Measurements from ENCODE around the gene APLN.

APLN gene, protein sequence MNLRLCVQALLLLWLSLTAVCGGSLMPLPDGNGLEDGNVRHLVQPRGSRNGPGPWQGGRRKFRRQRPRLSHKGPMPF

DNA sequence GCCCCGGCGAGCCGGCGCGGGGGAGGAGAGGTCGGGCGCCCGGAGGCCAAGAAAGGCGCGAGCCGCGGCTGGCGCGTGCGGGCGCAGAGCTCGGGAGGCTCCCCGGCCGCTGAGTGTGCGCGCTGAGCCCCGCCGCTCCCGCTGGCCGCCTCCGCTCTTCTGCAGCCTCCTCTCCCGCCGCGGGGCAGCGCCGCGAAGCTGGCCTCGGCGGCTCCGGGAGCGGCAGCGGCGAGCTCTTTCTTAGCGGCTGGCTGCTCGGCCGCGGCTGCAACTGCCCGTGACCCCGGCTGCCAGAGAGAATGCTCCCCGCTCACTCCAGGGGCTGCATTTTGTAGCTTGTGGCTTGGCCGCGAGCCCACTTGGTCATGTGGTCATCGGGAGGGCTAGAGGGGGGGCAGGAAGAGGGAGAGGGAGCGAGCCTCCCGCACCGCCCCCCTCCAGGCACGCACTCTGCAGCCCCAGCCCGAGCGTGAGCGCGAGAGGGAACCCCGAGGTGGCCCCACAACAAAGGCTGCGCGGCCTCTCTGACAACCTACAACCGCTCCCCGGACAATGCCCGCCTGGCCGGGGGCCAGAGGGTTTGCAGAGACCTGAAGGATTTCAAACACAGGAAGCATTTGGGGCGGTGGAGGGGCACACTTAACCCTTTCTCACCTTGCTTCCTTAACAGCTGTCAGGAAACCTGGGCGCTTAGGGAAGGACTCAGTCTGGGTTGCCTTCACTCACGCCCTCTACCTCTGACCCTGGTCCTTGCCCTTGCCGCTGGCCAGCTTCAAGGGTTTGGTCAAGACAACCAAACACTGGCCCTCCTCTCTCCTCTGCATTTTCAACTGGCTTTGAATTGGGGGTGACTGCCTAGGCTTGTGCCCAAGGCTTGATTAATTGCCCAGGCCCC, at the start of gene APLN:
Gene APLN (minus strand): TSS at position 305 of the 895 bp plus-strand sequence. CDS start 326 bp downstream, outside the sequence.
- DNase-seq, result no peak

DNA sequence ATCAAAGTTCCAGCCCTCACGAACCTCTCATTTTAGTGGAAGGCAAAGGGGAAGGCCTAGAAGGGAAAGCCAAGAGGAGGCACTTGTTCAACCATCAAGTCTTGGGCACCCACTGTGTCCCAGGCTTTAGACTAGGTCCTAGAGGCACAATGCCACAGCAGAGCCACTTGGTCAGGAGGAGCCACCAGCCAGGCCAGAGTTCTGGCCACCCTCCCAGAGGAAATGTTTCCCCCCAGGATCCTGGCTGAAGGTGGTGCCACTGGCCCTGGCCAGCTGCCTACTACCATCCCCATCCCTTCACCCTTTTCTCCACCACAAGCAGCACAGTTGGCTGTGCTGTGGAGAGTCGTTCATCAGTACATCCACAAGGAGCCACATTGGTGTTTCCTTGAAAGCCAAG, 49.7 kb upstream of the APLN start:
- no peak for DNase-seq

DNA sequence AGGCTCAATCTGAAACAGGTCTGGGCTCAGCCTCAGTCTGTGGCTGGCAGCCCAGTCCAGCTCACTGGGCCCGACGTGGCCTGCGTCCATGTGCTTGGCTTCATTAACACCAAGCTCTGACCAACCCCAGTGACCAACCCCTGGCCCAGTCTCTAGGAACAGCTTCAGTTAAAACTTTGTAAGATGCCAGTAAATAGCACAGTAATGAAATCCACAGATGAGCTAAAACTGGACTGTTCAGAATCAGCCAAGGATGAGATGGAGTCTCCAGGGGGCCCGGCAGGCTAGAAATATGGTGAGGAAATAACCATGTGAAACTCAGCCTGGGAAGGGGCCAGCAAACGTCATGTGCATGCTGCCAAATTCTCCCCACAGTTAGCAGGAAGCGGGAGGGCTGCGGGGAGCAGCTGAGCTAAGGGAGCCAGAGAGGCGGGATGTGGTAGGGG, 46.9 kb upstream of the APLN start:
- DNase-seq, result no peak

DNA sequence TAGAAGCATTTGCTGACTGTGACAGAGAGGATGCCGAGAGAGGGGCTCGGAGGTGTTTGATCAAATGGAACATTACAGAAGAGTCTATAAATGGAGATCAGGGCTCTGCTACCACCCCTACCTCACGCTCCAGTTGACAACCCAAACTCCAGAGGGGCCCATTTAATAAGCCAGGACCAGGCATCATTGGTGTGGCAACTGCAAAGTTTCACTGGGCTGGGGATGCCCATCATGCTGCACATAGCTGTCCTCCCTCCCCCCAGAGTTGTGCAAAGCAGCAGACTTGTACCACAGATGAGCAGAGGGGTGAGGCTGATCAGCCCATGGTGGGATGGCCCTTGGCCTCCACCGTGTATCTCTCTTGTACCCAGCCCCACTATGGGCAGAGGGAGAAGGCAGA, 45.8 kb upstream of the APLN start:
- no peak for DNase-seq

DNA sequence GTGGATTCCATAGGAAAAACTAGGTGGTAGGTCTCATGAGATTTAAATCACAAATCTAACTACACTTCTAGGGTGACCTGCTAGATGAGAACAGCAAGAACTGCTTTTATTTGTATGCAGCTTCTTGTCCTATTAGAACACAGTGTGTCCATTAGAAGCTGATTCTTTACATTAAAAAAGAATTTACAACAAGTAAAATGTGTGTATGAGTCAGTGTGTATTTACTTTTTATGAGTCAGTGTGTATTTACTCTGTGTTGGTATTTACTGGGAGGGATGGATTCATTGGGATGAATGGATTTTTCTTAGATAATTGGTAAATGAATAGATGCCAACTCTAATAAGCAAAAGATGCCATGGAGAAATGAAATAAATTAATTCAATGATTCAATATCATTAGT, 43.4 kb upstream of the APLN start:
- no peak for DNase-seq

DNA sequence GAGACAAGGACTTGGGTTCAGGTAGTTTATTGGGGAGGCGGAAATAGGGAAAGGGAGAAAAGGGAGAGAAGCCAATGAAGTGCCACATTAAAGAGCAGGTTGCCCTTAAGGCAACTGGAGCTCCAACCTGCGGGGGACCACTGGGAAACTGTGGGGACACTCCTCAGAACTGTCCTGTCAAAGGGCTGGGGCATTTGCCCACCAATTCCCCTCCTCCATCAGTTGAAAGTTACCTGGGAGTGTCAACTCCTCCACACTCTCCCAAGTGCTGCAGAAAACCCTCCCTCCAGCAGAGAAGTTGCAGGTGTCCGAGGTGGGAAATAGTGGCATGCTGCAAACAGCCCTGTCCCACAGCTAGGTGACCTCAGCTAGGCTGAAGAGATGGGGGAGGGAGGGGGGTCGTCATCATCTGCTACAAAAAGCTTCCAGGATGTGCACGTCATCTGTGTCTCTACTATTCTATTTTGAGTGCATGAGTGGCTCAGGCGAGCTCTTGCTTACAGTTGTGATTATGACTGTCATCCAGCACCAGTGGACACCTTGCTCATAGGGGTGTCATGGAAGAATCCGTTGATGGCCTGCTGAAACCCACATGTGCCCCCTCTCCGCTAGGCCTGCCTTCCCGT, 42.6 kb upstream of the APLN start:
- no peak for DNase-seq

DNA sequence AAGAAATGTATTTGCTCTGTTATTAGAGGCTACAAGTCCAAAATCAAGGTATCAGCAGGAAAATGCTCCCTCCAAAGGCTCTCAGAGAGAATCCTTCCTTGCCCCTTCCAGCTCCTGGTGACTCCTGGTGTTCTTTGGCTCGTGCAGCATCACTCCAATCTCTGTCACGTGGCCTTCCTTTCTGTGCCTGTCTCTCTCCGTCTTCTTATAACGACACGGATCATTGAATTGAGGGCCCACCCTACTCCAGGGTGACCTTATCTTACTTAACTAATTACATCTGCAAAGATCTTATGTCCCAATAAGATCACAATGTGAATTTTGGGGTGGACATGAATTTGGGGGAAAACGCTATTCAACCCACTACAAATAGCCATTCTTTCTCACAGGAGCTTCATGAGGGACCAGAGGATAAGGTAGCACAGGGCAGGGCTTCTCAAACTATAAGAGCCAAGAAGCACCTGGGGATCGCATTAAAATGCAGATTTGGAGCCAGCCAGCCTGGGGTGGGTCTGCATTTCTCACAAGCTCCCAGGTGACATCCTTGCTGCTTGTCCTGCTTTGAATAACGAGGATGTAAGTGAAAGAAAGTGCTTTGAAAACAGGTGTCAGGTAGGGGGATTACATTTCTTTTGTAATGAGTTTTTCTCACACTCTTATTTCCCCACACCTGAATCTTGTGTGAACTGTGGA, 41.9 kb upstream of the APLN start:
- DNase-seq, result no peak

DNA sequence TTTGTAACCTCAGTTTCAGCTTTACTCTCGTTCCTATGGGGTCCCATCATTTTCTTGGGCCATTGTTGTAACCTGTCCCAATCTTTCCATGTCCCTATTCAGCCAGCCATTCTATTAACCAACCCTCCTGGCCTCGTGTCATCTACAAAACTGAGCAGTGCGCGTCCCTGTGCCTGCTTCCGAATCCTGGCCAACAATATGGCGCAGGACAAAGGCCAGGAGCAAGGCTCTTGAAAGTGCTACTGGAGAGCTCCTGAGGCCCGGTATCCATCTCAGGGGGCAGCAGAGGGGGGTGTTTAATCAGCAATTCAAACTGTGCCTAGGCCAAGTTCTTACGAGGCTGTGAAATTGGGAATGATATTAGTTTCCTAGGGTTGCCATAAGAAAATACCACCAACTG, 41.2 kb upstream of the APLN start:
- DNase-seq, result no peak

DNA sequence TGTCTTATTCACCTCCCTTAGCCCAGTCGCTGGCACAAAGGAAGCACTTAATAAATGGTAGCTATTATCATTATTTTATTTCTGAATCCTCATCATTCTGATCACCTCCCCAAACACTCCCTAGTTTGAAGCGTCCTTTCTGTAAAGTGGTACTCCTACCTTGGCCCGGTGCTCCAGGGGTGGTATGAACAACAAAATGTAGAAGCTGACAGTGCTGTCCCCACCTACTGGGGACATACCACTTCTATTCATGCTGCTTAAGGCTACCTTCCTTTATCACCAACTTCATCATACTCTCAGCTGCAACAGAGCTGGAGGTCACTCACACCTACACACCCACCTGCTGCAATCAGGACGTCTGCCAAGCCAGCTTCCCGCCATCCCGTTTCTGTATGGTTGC, 40.8 kb upstream of the APLN start:
- DNase-seq, result no peak

DNA sequence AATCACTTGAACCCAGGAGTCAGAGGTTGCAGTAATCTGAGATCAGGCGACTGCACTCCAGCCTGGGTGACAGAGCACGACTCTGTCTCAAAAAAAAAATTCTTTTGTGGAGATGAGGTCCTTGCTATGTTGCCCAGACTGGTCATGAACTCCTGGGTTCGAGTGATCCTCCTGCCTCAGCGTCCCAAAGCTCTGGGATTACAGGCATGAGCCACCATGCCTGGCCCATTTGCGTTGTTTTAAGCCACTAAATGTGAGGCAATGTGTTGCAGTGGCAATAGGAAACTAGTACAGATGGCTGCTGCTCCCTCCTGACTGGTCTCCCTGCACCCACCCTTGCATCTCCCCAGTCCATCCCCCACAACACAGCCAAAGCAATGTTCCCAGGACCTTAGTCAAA, 40.0 kb upstream of the APLN start:
- DNase-seq, result no peak

DNA sequence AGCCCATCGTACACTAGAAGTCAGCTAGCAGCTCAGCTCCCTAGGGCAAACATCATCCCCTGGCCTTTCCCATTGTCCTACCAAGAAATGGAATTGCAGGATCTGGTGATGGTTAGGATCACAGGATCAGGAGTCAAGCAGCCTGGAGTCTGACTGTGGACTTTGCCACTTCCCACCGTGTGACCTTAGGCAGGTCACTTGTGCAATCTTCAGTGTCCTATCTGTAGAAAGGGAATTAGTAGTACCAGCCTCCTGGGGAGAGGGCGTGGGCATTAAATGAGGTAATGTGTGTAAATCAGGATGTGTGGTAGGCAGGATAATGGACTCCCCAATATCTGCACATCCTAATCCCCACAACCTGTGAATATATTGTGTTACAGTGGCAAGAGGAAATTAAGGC, 38.6 kb upstream of the APLN start:
- no peak for DNase-seq

DNA sequence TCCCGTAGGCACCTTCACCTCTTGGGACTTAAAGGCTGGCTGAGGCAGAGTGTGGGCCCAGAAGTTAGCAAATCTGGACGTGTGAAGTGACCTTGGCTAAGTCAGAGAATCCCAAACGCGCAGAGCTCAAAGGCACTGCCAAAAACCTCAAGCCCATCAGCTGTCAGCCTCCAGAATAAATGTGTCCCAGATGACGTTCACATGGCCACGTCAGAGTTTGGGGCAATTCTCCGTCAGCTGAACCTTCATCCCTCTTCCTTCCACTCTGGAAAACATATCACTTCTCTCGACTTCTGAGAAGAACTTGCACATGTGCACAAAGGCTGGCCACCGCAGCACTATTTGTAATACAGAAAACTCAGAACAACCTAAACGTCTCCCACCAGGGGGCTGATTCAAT, 35.7 kb upstream of the APLN start:
- no peak for DNase-seq

DNA sequence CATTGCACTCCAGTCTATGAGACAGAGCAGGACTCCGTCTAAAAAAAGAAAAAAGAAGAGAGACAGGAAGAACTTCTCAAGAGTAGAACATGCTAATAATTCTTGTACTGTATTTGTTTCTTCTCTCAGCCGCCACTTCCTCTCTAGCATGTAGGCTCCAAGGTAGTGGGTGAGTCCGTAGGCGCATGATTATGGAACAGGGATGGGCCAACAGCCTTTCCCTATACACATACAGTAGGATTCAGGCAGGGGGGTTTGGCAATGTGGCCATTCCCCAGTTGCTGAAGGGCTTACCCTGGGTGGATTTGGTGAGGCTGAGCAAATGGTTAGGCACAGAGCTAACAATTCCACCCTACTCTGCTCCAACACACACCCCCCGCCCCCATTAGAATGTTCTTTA, 35.0 kb upstream of the APLN start:
- peak; percentile 12 for DNase-seq

DNA sequence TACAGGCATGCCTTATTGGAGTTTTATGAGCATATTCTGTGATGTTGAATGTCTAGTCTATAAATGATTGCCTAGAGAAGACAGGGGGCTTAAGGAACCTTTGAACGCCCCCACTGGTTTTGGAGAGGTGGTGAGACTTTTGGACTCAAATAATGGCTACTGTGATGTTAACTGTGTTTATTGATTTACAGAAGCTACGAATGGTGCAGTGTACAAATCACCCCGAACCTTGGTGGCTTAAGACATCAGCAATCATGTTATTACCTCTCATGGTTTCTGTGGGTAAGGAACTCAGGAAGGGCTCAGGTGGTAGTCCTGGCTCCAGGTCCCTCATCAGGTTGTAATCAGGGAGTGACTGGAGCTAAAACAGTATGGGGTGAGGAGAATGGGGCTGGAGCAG, 33.3 kb upstream of the APLN start:
- DNase-seq, result no peak

DNA sequence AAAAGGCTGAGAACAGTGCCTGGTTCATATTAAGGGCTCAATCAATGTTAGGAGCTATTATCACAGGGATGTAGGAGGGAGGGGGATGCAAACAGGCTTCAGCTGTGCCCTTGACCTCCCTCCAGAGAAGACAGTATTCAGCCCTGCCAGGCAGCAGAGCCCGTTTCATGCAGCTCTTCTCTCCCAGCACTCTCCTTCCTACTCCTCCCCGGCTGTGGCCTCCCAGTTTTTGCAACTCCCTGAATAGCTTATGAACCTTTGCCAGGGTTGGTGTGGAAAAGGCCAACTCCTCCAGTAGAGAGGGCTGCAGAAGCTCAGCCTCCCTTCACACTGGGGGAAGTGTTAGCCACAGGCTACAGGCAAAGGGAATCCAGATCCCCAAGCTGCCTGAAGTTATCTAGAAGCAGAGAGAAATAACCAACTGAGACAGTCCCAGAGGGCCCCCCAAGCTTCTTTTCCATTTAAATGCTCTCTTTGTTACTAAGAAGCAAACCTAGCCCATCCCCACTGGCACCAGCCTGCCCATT, 31.7 kb upstream of the APLN start:
- no peak for DNase-seq

DNA sequence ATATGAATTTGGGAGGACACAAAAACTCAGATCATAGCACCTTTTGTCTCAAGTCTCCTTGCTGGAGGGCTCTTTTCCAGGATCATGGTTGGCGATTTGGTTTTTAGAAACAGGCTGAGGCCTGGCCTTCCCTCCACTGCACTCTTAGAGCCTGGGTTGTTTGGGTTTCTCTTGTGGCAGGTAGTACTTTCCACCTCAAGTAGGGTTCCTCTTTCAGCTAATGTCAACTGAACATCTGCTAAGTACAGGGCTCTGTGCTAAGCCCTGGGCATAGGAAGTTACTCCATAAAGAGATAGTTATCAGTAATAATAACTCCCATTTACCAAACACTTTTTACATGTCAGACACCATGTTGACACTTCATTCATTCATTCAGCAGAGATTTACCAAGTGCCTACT, 28.2 kb upstream of the APLN start:
- no peak for DNase-seq

DNA sequence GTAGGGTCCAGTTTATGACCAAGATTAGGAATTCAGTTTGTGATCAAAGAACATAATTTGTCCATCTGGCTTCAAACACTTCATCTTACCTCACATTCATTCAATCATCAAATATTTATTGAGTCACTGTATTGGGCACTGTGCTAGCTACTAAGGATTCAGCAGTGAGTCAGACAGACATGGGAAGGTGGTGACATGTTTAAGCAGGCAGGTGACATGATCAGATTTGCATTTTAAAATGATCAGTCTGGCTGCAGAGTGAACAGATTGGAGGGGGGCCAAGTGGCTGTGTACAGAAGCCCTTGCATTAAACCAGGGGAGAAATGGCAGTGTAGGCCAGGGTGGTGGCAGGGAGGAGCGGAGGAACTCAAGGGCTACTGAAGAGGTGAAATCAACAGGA, 25.1 kb upstream of the APLN start:
- no peak for DNase-seq

DNA sequence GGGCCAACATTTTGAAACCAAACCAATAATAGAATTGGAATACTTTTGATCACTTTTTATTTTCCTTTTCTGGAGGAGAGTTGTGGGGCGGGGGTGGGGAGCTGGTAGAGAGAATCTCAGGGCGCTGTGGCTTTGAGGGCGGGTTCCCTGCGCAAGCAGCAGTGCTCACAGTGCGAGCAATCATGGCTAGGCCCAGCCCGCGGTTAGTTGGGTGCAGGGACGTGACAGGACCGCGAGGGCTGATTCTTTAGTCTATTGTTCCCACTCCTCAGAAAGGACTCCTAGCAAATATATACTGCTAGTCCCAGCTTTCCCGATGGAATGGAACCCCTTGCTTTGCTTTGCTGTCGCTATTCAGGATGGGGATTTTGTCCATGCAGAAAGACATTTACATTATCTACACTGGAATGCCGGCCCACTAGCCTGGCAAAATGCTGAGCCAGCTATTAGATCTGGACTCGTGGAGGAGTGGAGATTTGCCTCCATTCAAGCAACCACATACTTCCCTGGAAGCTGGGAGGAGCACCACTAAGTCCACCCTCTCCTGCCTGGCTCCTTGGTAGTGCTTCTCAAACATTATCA, 23.9 kb upstream of the APLN start:
- no peak for DNase-seq

DNA sequence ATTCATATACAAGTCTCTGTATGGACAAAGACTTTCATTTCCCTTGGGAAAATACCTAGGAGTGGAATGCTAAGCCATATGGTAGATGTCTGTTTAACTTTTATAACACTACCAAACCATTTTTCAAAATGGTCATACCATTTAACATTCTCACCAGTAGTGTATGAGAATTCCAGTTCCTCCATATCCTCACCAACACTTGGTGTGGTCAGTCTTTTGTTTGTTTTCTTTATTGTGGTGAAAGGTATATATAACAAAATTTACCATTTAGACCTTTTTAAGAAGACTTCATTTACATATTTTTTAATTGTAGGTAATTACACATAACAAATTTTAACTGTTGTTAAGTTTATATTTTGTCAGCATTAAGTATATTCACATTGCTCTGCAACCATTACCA, 12.7 kb upstream of the APLN start:
- no peak for DNase-seq

DNA sequence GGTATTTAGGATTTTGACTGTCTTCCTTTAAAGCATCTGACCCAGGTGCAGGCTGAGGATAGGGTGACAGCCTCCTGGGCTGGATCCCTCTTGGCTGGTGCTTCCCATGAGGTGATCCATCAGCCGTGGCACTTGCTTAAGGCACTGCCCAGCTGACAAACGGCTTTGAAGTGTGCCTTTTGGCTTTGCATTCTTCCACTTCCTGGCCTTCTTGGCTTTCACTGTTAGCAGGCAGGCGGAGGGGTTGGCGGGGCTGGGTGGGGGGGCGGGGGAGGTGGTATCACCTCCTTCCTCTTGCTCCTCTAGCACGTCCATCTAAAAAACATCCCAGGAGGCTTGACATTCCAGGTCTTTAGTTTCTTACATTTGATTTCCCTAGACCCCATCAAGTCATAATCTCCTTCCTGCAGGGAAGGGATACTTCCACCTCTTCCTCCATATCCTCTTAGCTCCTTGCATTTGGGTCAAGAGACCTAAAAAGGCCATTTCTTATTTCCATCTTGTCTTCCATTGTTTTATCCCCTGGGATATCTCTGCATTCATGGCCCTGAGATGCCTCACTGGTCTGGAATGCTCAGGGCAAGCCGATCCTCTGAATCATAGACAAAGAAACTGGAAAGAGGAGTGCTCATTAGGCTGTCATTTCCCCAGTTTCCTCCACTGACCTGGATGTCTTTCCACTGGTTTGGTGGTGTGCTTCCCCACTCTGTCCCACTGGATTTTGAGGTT, 11.3 kb upstream of the APLN start:
- no peak for DNase-seq

DNA sequence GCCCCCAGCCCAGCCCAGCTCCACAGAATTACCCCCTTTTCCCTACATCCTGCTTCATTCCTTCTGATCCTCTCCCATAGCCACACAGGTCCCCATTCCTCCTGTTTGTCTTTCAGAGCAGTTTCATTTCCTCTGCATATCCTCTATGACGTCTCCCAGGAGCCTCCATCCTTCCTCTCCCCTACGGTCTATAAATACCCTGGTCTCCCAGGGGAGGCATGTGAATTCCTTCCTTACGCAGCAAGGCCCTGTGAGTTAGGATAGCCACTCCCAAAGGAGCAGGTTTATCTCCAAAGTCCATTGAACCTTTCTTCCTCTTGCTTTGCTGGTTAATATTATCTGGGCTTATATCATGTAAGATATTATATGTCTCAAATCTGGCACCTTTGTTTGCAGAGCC, 8.4 kb upstream of the APLN start:
- DNase-seq, result no peak

DNA sequence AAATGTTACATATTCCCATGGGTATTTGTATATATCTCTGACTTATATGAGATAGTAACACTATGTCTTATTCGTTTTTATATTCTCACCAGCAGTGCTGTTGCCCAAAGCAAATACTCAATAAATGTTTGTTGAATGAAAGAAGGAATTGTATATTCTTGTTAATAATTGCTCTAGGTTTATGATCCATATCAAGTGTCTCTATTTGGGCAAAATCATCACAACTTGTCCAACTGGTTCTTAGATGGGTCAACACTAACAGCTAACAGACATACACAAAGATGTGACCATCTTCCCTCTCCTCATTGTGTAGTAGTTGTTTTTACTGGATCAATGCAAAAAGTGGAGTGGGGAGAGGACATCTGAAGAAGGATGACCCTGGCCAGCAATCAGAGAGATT, 6.6 kb upstream of the APLN start:
- no peak for DNase-seq
